HFFc6 (cell line): ENCODE measurements around the gene IL10RB. TPM values are rescaled to one million over a fixed set of nuclear protein-coding genes. Genes with fewer than 3 reads are reported as not detected.
"Not testable (repeated sequence)": the region's sequence is repeated elsewhere in the genome, so short reads cannot be mapped to it uniquely, and the experiment has no call there.

Experiments used
- DNase-seq: peaks from one replicate; pipeline ENCODE4 v3.0.0-alpha.2; 2018
- H3K27ac Mint-ChIP-seq: 2 replicates; pipeline ENCODE4 v1.8.0; 2020; ENCODE audit warnings: mild to moderate bottlenecking, mixed read lengths
- H3K27me3 Mint-ChIP-seq: 2 replicates; pipeline ENCODE4 v1.8.0; 2021; ENCODE audit warnings: mild to moderate bottlenecking, moderate library complexity, mixed read lengths; ENCODE audit not compliant: insufficient read depth
- H3K36me3 Mint-ChIP-seq: 2 replicates; pipeline ENCODE4 v1.8.0; 2021; ENCODE audit warnings: low read depth, mixed read lengths
- H3K4me1 Mint-ChIP-seq: 2 replicates; pipeline ENCODE4 v1.8.0; 2020; ENCODE audit warnings: low read depth, mixed read lengths
- H3K4me3 Mint-ChIP-seq: 2 replicates; pipeline ENCODE4 v1.8.0; 2020; ENCODE audit warnings: mild to moderate bottlenecking, moderate library complexity, mixed read lengths
- H3K9me3 Mint-ChIP-seq: 2 replicates; pipeline ENCODE4 v1.8.0; 2020; ENCODE audit warnings: mild to moderate bottlenecking, mixed read lengths
- CTCF ChIP-seq: fragments of 200-600 bp; sonication (generic); IDR thresholded peaks from 2 replicates; pipeline ENCODE4 v1.5.0; 2021; ENCODE audit warnings: antibody characterized with exemption, mild to moderate bottlenecking
- total RNA-seq, 6 experiments: library from RNA; stranded (reverse); fragmentation: NEBNext Ultra II Directional; extraction: Animal tissue kit (Norgen Biotek cat#: 25700); gene quantifications; 2 replicates in 1 of 6; 3 replicates in 5 of 6; pipeline ENCODE4 v1.2.3, GENCODE V29; 2021

IL10RB gene
- total RNA-seq, 6 experiments from 2014 or later, result 25.5 to 35.3 (median 29.5) TPM

- Mint-ChIP-seq H3K4me1 (no peaks in the 10 kb centered on the region), H3K27ac (no peak overlapping the region), H3K9me3 (no peaks in the 10 kb centered on the region), H3K27me3 (no peaks in the 10 kb centered on the region), H3K4me3 (no peak overlapping the region), H3K36me3 (peaks cover 29% of the 10 kb centered on the region)
- no peak for DNase-seq
- no peak for TF ChIP-seq CTCF
Measured at GRCh38 chr21:33249331-33250002, 16.7 kb upstream of the IL10RB start.

GRCh38 chr21:33251119-33251518, 15.0 kb upstream of the IL10RB start:
- no peak for TF ChIP-seq CTCF
- no peak overlapping the region for H3K4me3 Mint-ChIP-seq
- H3K9me3 Mint-ChIP-seq, result no peaks in the 10 kb centered on the region
- no peak for DNase-seq
- H3K4me1 Mint-ChIP-seq, result no peaks in the 10 kb centered on the region
- H3K27ac Mint-ChIP-seq, result no peak overlapping the region
- no peaks in the 10 kb centered on the region; the same call in 1 of the 2 replicates for H3K27me3 Mint-ChIP-seq
- peaks cover 18% of the 10 kb centered on the region for H3K36me3 Mint-ChIP-seq

GRCh38 chr21:33253382-33253781, 12.8 kb upstream of the IL10RB start:
- H3K4me1 Mint-ChIP-seq, DNase-seq, H3K27me3 Mint-ChIP-seq, H3K9me3 Mint-ChIP-seq, H3K27ac Mint-ChIP-seq, H3K4me3 Mint-ChIP-seq: not testable (repeated sequence)
- H3K36me3 Mint-ChIP-seq, result peaks cover 20% of the 10 kb centered on the region

- Mint-ChIP-seq H3K4me3 (no peak overlapping the region), H3K27ac (no peak overlapping the region), H3K36me3 (peaks cover 20% of the 10 kb centered on the region), H3K27me3 (peaks cover 2% of the 10 kb centered on the region), H3K4me1 (peaks cover 13% of the 10 kb centered on the region), H3K9me3 (no peaks in the 10 kb centered on the region)
- no peak for TF ChIP-seq CTCF
- no peak for DNase-seq
Measured at GRCh38 chr21:33254766-33255165, 11.4 kb upstream of the IL10RB start.

- no peak overlapping the region for H3K27ac Mint-ChIP-seq
- no peaks in the 10 kb centered on the region for H3K9me3 Mint-ChIP-seq
- peaks cover 20% of the 10 kb centered on the region for H3K36me3 Mint-ChIP-seq
- H3K4me1 Mint-ChIP-seq, result peaks cover 17% of the 10 kb centered on the region
- TF ChIP-seq CTCF, result no peak
- H3K27me3 Mint-ChIP-seq, result peaks cover 2% of the 10 kb centered on the region
- no peak overlapping the region for H3K4me3 Mint-ChIP-seq
- no peak for DNase-seq
Measured at GRCh38 chr21:33255404-33255803, 10.8 kb upstream of the IL10RB start.

- Mint-ChIP-seq H3K27ac (no peak overlapping the region), H3K4me3 (no peak overlapping the region), H3K4me1 (peaks cover 17% of the 10 kb centered on the region), H3K36me3 (peaks cover 18% of the 10 kb centered on the region), H3K9me3 (no peaks in the 10 kb centered on the region), H3K27me3 (peaks cover 2% of the 10 kb centered on the region)
- no peak for TF ChIP-seq CTCF
- no peak for DNase-seq
Measured at GRCh38 chr21:33256019-33256418, 10.1 kb upstream of the IL10RB start.
